Measurements from ENCODE around the gene C22orf23.
"Not testable (repeated sequence)": the region's sequence is repeated elsewhere in the genome, so short reads cannot be mapped to it uniquely, and the experiment has no call there.

DNA sequence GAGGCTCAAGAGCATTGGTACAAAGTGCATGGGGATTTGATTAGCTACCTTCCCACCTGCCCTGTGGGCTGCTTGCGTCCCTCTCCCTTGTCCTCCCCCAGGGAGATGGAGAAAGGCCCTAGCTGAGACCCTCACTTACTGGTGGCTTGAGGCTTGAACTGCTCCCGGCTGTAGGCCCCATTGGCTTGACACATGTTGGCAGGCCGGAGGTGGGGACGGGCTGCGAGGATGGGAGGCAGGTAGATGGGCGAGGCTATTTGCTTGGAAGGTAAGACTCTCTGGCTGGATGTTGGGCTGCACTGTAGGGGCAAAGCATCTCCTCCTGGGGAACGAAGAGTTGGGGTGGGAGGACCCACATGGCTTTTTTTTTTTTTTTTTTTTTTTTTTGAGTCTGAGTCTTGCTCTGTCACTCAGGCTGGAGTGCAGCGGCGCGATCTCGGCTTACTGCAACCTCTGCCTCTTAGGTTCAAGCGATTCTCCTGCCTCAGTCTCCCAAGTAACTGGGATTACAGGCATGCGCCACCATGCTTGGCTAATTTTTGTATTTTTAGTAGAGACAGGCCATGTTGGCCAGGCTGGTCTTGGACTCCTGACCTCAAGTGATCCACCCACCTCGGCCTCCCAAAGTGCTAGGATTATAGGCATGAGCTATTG is 6.1 kb downstream of the C22orf23 start:
- TF ChIP-seq, protein P1, sequence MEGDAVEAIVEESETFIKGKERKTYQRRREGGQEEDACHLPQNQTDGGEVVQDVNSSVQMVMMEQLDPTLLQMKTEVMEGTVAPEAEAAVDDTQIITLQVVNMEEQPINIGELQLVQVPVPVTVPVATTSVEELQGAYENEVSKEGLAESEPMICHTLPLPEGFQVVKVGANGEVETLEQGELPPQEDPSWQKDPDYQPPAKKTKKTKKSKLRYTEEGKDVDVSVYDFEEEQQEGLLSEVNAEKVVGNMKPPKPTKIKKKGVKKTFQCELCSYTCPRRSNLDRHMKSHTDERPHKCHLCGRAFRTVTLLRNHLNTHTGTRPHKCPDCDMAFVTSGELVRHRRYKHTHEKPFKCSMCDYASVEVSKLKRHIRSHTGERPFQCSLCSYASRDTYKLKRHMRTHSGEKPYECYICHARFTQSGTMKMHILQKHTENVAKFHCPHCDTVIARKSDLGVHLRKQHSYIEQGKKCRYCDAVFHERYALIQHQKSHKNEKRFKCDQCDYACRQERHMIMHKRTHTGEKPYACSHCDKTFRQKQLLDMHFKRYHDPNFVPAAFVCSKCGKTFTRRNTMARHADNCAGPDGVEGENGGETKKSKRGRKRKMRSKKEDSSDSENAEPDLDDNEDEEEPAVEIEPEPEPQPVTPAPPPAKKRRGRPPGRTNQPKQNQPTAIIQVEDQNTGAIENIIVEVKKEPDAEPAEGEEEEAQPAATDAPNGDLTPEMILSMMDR (conservative IDR thresholded peaks at IDR 0.05; ENCODE audit: low read depth, low read length) = not testable (repeated sequence)
- not testable (repeated sequence) for TF ChIP-seq EZH2 (IDR thresholded peaks at IDR 0.05; ENCODE audit: borderline replicate concordance, low read depth, low read length, poor library complexity, severe bottlenecking)
